Adipose tissue (tissue), 3 donors: ENCODE data around the gene MLIP. TPM values are rescaled to one million over a fixed set of nuclear protein-coding genes. Genes with fewer than 3 reads are reported as not detected.

Experiments
- H3K27ac ChIP-seq: one replicate; pipeline ENCODE4 v1.5.1; 2013; ENCODE audit warnings: low read depth, low read length
- WGBS, 3 donors: extraction: QIAGEN DNeasy Blood & Tissue Kit; methylation state at CpG; one replicate each; pipeline ENCODE4 v1.1.7; 2013; 5-methylcytosine and 5-hydroxymethylcytosine counted together
- polyA plus RNA-seq, 3 donors: library from polyadenylated mRNA; stranded (reverse); fragments of 200-250 nt; gene quantifications; one replicate each; pipeline ENCODE4 v1.2.3, GENCODE V29; 2013
- donor health status: healthy with polysubstance abuse.
- donor health status: Bipolar disorder and iron deficiency.
- donor health status: healthy.

Gene MLIP
- polyA plus RNA-seq, 3 donors, result 0.98 to 2.0 (median 1.2) TPM

- WGBS, 3 donors, result 91 to 94% (median 92%) methylated on average over 1 of the region's 1 CpG
- no peak overlapping the region for H3K27ac ChIP-seq
Measured at GRCh38 chr6:54252496-54252895, 141.3 kb downstream of the MLIP start.

GRCh38 chr6:54252916-54253315 is 141.7 kb downstream of the MLIP start:
- 87 to 92% (median 90%) methylated on average over 4 of the region's 4 CpGs for WGBS, 3 donors
- no peak overlapping the region for H3K27ac ChIP-seq

GRCh38 chr6:54254886-54255285 is 143.6 kb downstream of the MLIP start:
- no peak overlapping the region for H3K27ac ChIP-seq
- 59 to 83% (median 75%) methylated on average over 2 of the region's 2 CpGs for WGBS, 3 donors

- no peak overlapping the region for H3K27ac ChIP-seq
Measured at GRCh38 chr6:54255886-54256285, 144.6 kb downstream of the MLIP start.

- H3K27ac ChIP-seq, result no peak overlapping the region
Measured at GRCh38 chr6:54260025-54260424, 148.8 kb downstream of the MLIP start.

- no peak overlapping the region for H3K27ac ChIP-seq
- 29 to 48% (median 48%) methylated on average over 1 of the region's 1 CpG for WGBS, 3 donors
Measured at GRCh38 chr6:54262499-54262898, 151.3 kb downstream of the MLIP start.

GRCh38 chr6:54262971-54263370 is 151.7 kb downstream of the MLIP start:
- WGBS, 3 donors, result 36 to 72% (median 68%) methylated on average over 2 of the region's 2 CpGs
- H3K27ac ChIP-seq, result no peak overlapping the region

GRCh38 chr6:54264581-54265272 is 153.5 kb downstream of the MLIP start:
- H3K27ac ChIP-seq, result no peak overlapping the region
- 93 to 96% (median 94%) methylated on average over 4 of the region's 4 CpGs for WGBS, 3 donors

- H3K27ac ChIP-seq, result no peak overlapping the region
- 58 to 73% (median 72%) methylated on average over 5 of the region's 5 CpGs for WGBS, 3 donors
Measured at GRCh38 chr6:54266400-54266923, 155.2 kb downstream of the MLIP start.

GRCh38 chr6:54267798-54268197 is 156.6 kb downstream of the MLIP start:
- H3K27ac ChIP-seq, result no peak overlapping the region
- WGBS, 3 donors, result 18 to 45% (median 40%) methylated on average over 2 of the region's 2 CpGs

- 81 to 93% (median 89%) methylated on average over 6 of the region's 6 CpGs for WGBS, 3 donors
- H3K27ac ChIP-seq, result no peak overlapping the region
Measured at GRCh38 chr6:54273214-54273820, 162.1 kb downstream of the MLIP start.

- H3K27ac ChIP-seq, result no peak overlapping the region
Measured at GRCh38 chr6:54274383-54274782, 163.1 kb downstream of the MLIP start.

GRCh38 chr6:54282186-54282585 is 170.9 kb downstream of the MLIP start:
- no peak overlapping the region for H3K27ac ChIP-seq
- WGBS, 3 donors, result 78 to 95% (median 86%) methylated on average over 1 of the region's 1 CpG

GRCh38 chr6:54284161-54284860 is 173.1 kb downstream of the MLIP start:
- WGBS, 3 donors, result 78 to 79% (median 78%) methylated on average over 3 of the region's 3 CpGs
- H3K27ac ChIP-seq, result no peak overlapping the region

GRCh38 chr6:54285595-54285994 is 174.4 kb downstream of the MLIP start:
- H3K27ac ChIP-seq, result no peak overlapping the region
- WGBS, 3 donors, result 69 to 85% (median 77%) methylated on average over 3 of the region's 3 CpGs

GRCh38 chr6:54286141-54286540 is 174.9 kb downstream of the MLIP start:
- no peak overlapping the region for H3K27ac ChIP-seq

GRCh38 chr6:54288474-54288873 is 177.2 kb downstream of the MLIP start:
- no peak overlapping the region for H3K27ac ChIP-seq
- WGBS, 3 donors, result 82 to 97% (median 88%) methylated on average over 2 of the region's 2 CpGs

- no peak overlapping the region for H3K27ac ChIP-seq
- WGBS, 3 donors, result 76 to 78% (median 77%) methylated on average over 4 of the region's 4 CpGs
Measured at GRCh38 chr6:54289426-54289825, 178.2 kb downstream of the MLIP start.

- 44 to 46% (median 44%) methylated on average over 2 of the region's 2 CpGs for WGBS, 3 donors
- no peak overlapping the region for H3K27ac ChIP-seq
Measured at GRCh38 chr6:54291146-54291545, 179.9 kb downstream of the MLIP start.

- 40 to 54% (median 42%) methylated on average over 2 of the region's 2 CpGs for WGBS, 3 donors
Measured at GRCh38 chr6:54291738-54292137, 180.5 kb downstream of the MLIP start.

More at GRCh38 chr6:54291738-54292137, 180.5 kb downstream of the MLIP start:
- no peak overlapping the region for H3K27ac ChIP-seq
